SK-N-SH (cell line): ENCODE data around the gene SETX. TPM values are rescaled to one million over a fixed set of nuclear protein-coding genes. Genes with fewer than 3 reads are reported as not detected.

ENCODE experiments used
- CTCF ChIA-PET: fragments of 300-600, 350-600 bp; formaldehyde crosslinking; extraction: SDS; loops from one replicate; lab custom pipeline; 2021; lab: Yijun Ruan, JAX
- POLR2A ChIA-PET: fragments of 350-600 bp; sonication (Branson Sonifier 250); formaldehyde crosslinking; extraction: SDS; loops from one replicate; lab custom pipeline; 2020; ENCODE audit warnings: antibody characterized with exemption, inconsistent platforms; lab: Yijun Ruan, JAX
- DNase-seq: peaks from one replicate; pipeline ENCODE4 v3.0.0; 2012
- H2AFZ ChIP-seq: fragments of 200-600 bp; sonication (generic); 2 replicates; pipeline ENCODE4 v1.8.1; 2016; ENCODE audit warnings: antibody characterized with exemption, mild to moderate bottlenecking, low read depth
- H3F3A ChIP-seq: fragments of 200-600 bp; sonication (generic); replicated peaks from 2 replicates; pipeline ENCODE3; 2016; ENCODE audit warnings: antibody characterized with exemption, mild to moderate bottlenecking; ENCODE audit not compliant: insufficient read depth
- H3K27ac ChIP-seq, 2 experiments: fragments of 200-500 bp in 1 of 2; fragments of 200-600 bp in 1 of 2; sonication (Bioruptor generic) in 1 of 2; sonication (generic), shearing (Covaris generic) in 1 of 2; 2 replicates each; pipeline versions ENCODE4 v1.5.1 to v1.6.1; 2014 to 2016; ENCODE audit warnings: low read depth in 2 of 2, inconsistent platforms in 1 of 2, low read length in 1 of 2, mild to moderate bottlenecking in 1 of 2, mixed read lengths in 1 of 2
- H3K27me3 ChIP-seq: fragments of 200-600 bp; sonication (generic), shearing (Covaris generic); 2 replicates; pipeline ENCODE4 v1.6.1; 2016; ENCODE audit warnings: mixed run types; ENCODE audit not compliant: insufficient read depth
- H3K36me3 ChIP-seq, 2 experiments: fragments of 200-500 bp in 1 of 2; fragments of 200-600 bp in 1 of 2; sonication (Bioruptor generic) in 1 of 2; sonication (generic) in 1 of 2; replicated peaks in 1 of 2; 2 replicates each; pipeline versions ENCODE3 to v1.5.1; 2014 to 2016; ENCODE audit warnings: low read length in 1 of 2, mild to moderate bottlenecking in 1 of 2; ENCODE audit not compliant: insufficient read depth in 2 of 2, control insufficient read depth in 1 of 2
- H3K4me1 ChIP-seq, 2 experiments: fragments of 200-500 bp in 1 of 2; fragments of 200-600 bp in 1 of 2; sonication (Bioruptor generic) in 1 of 2; sonication (generic), shearing (Covaris generic) in 1 of 2; 2 replicates each; pipeline versions ENCODE4 v1.5.1 to v1.6.1; 2014 to 2016; ENCODE audit warnings: low read depth in 1 of 2, low read length in 1 of 2, mixed run types in 1 of 2; ENCODE audit not compliant: insufficient read depth in 2 of 2, control insufficient read depth in 1 of 2
- H3K4me2 ChIP-seq: fragments of 200-600 bp; sonication (generic), shearing (Covaris generic); 2 replicates; pipeline ENCODE4 v1.6.1; 2017; ENCODE audit warnings: mixed run types
- H3K4me3 ChIP-seq, 2 experiments: fragments of 200-500 bp in 1 of 2; fragments of 200-600 bp in 1 of 2; sonication (Bioruptor generic) in 1 of 2; sonication (generic), shearing (Covaris generic) in 1 of 2; 2 replicates each; pipeline versions ENCODE4 v1.5.1 to v1.8.1; 2014 to 2016; ENCODE audit warnings: low read depth in 2 of 2, inconsistent platforms in 1 of 2, low read length in 1 of 2, mild to moderate bottlenecking in 1 of 2, mixed read lengths in 1 of 2, moderate library complexity in 1 of 2
- H3K79me2 ChIP-seq: fragments of 200-600 bp; sonication (generic); 2 replicates; pipeline ENCODE4 v1.8.1; 2017; ENCODE audit warnings: mild to moderate bottlenecking; ENCODE audit not compliant: insufficient read depth
- H3K9ac ChIP-seq: fragments of 200-600 bp; sonication (generic); 2 replicates; pipeline ENCODE4 v1.6.1; 2017; ENCODE audit warnings: mixed run types
- H3K9me2 ChIP-seq: fragments of 200-600 bp; sonication (generic); 2 replicates; pipeline ENCODE4 v1.6.1; 2017; ENCODE audit warnings: mixed run types
- H3K9me3 ChIP-seq: fragments of 200-600 bp; sonication (generic); 2 replicates; pipeline ENCODE4 v1.6.1; 2017; ENCODE audit warnings: mixed run types, mild to moderate bottlenecking, moderate library complexity
- H4K20me1 ChIP-seq: fragments of 200-600 bp; sonication (generic); 2 replicates; pipeline ENCODE4 v1.6.1; 2017; ENCODE audit warnings: mild to moderate bottlenecking, mixed run types; ENCODE audit not compliant: insufficient read depth
- ELF1 ChIP-seq: IDR thresholded peaks from 2 replicates; pipeline ENCODE4 v1.4.0; 2012
- EP300 ChIP-seq, 2 experiments: IDR thresholded peaks; 2 replicates each; pipeline versions ENCODE4 v1.4.0 to v1.6.1; 2012; ENCODE audit warnings: borderline replicate concordance in 1 of 2, low read depth in 1 of 2, low read length in 1 of 2
- FOSL2 ChIP-seq: IDR thresholded peaks from 2 replicates; pipeline ENCODE4 v1.4.0; 2012; ENCODE audit warnings: low read depth, mild to moderate bottlenecking, moderate library complexity, borderline replicate concordance
- FOXM1 ChIP-seq: IDR thresholded peaks from 2 replicates; pipeline ENCODE4 v1.4.0; 2012; ENCODE audit warnings: low read depth, mild to moderate bottlenecking
- MAX ChIP-seq: IDR thresholded peaks from 2 replicates; pipeline ENCODE4 v1.4.0; 2012; ENCODE audit warnings: low read depth
- MEF2A ChIP-seq: IDR thresholded peaks from 2 replicates; pipeline ENCODE4 v1.4.0; 2012; ENCODE audit warnings: low read depth, borderline replicate concordance
- MXI1 ChIP-seq: IDR thresholded peaks from 2 replicates; pipeline ENCODE4 v1.6.1; 2012; ENCODE audit warnings: mild to moderate bottlenecking, low read depth, low read length, improper control_type of control experiment
- RCOR1 ChIP-seq: fragments of 150-350 bp; IDR thresholded peaks from 2 replicates; pipeline ENCODE4 v1.6.1; 2017; ENCODE audit warnings: antibody characterized with exemption, low read length
- RFX5 ChIP-seq: IDR thresholded peaks from 2 replicates; pipeline ENCODE4 v1.6.1; 2012; ENCODE audit warnings: mild to moderate bottlenecking, improper control_type of control experiment, low read length
- RXRA ChIP-seq: IDR thresholded peaks from 2 replicates; pipeline ENCODE4 v1.4.0; 2012; ENCODE audit warnings: low read depth, mild to moderate bottlenecking, borderline replicate concordance
- SIN3A ChIP-seq: IDR thresholded peaks from 2 replicates; pipeline ENCODE4 v1.6.1; 2012; ENCODE audit warnings: low read depth, mild to moderate bottlenecking, low read length, moderate library complexity, borderline replicate concordance
- SMC3 ChIP-seq: IDR thresholded peaks from 2 replicates; pipeline ENCODE4 v1.6.1; 2012; ENCODE audit warnings: low read depth, low read length, improper control_type of control experiment
- USF2 ChIP-seq: fragments of 150-350 bp; IDR thresholded peaks from 2 replicates; pipeline ENCODE4 v1.6.1; 2017; ENCODE audit warnings: antibody characterized with exemption, low read length, low read depth, borderline replicate concordance
- YY1 ChIP-seq: IDR thresholded peaks from 2 replicates; pipeline ENCODE4 v1.4.0; 2012; ENCODE audit warnings: low read depth, mild to moderate bottlenecking
- WGBS: methylation state at CpG from one replicate; pipeline ENCODE4 v1.1.6; 2017; ENCODE audit warnings: low lambda C conversion rate; 5-methylcytosine and 5-hydroxymethylcytosine counted together
- polyA plus RNA-seq, 3 experiments: library from polyadenylated mRNA; depleted of rRNA; stranded (reverse); fragments of >200 nt; gene quantifications; 2 replicates each; pipeline ENCODE4 v1.2.3, GENCODE V29; 2012
- TF ChIP-seq, protein P1 (sequence below): IDR thresholded peaks from 2 replicates; pipeline ENCODE4; 2012
- TF ChIP-seq, protein P2 (sequence below): IDR thresholded peaks from 2 replicates; pipeline ENCODE4 v1.4.0; 2012; ENCODE audit warnings: low read depth, borderline replicate concordance
- TF ChIP-seq, protein P3 (sequence below): IDR thresholded peaks from 2 replicates; pipeline ENCODE4 v1.4.0; 2012; ENCODE audit warnings: low read depth, borderline replicate concordance
- TF ChIP-seq, protein P4 (sequence below): IDR thresholded peaks from 2 replicates; pipeline ENCODE4 v1.6.1; 2012; ENCODE audit warnings: mild to moderate bottlenecking, low read depth, low read length, moderate library complexity

Gene SETX
- polyA plus RNA-seq, 1 of the 3 experiments (the other 2 are of a cell fraction): 12.3 TPM

GRCh38 chr9:132287256-132287760, 67.5 kb downstream of the SETX start:
- Histone ChIP-seq H3F3A (peaks cover 22% of the 10 kb centered on the region), H3K79me2 (0 out of 2 replicates have a peak, but pooled peaks cover 11% of the 10 kb centered on the region), H3K36me3 (peaks cover 47 to 68% of the 10 kb centered on the region in 2 experiments), H2AFZ (no peak overlapping the region), H3K27ac (no peak overlapping the region), H3K4me3 (no peak overlapping the region), H3K9me2 (no peaks in the 10 kb centered on the region), H3K27me3 (no peaks in the 10 kb centered on the region), H3K9ac (no peak overlapping the region), H3K9me3 (no peaks in the 10 kb centered on the region), H4K20me1 (peaks cover 21% of the 10 kb centered on the region), H3K4me2 (no peak overlapping the region), H3K4me1 (0 out of 4 replicates have a peak, but pooled peaks cover 0 to 2% of the 10 kb centered on the region in 2 experiments)
- ChIA-PET POLR2A (no interaction called here), CTCF (interaction anchor here (1.2 to 1.9 kb wide), 4 partner anchors 18 to 26 kb away, joined by 3 to 10 read pairs (median 3); no protein-coding TSS in a partner anchor)
- no peak for TF ChIP-seq MEF2A
- no peak for TF ChIP-seq RFX5
- TF ChIP-seq SIN3A: no peak
- TF ChIP-seq USF2: no peak
- TF ChIP-seq ELF1: no peak
- WGBS: 97% methylated on average over 3 of the region's 3 CpGs
- DNase-seq: no peak

DNA sequence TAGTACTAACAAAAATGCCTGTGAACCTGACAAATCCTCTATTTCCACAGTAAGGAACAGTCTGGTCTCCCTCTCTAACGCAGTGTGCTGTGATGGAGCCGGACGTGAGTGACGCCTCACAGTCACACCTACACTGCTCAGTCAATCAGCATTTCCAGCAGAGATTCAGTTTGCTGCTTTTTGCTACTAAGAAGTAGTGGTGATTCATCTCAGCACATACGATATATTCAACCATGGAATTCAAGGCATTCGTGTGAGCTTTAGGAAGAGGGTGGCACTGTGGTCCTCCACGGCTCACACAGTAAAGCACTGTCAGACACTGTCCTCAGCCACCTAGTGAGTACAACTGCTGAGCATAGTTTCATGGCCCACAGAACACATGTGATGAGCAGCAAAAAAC, 70.9 kb downstream of the SETX start:
- Histone ChIP-seq H3K27me3 (no peaks in the 10 kb centered on the region), H3K9ac (no peak overlapping the region), H3F3A (peaks cover 9% of the 10 kb centered on the region), H3K9me2 (no peaks in the 10 kb centered on the region), H3K4me3 (no peak overlapping the region), H3K79me2 (0 out of 2 replicates have a peak, but pooled peaks cover 11% of the 10 kb centered on the region), H3K27ac (no peak overlapping the region), H3K9me3 (no peaks in the 10 kb centered on the region), H3K36me3 (peaks cover 69 to 82% of the 10 kb centered on the region in 2 experiments), H3K4me1 (no peaks in the 10 kb centered on the region), H2AFZ (no peak overlapping the region), H3K4me2 (no peak overlapping the region), H4K20me1 (peaks cover 12% of the 10 kb centered on the region)
- POLR2A ChIA-PET: no interaction called here
- CTCF ChIA-PET: interaction anchor here (2.2 kb wide), 1 partner anchor 15 kb away, joined by 14 read pairs; no protein-coding TSS in a partner anchor
- no peak for DNase-seq
- WGBS: 89% methylated on average over 7 of the region's 7 CpGs
- TF ChIP-seq MAX (no peak), ELF1 (no peak), RFX5 (no peak), SMC3 (no peak), FOXM1 (no peak), RCOR1 (no peak), EP300 (IDR thresholded peaks at IDR 0.05; ENCODE audit: borderline replicate concordance in 1 of 2, low read depth in 1 of 2, low read length in 1 of 2) (no peak), MXI1 (no peak), YY1 (no peak), RXRA (no peak), SIN3A (no peak), FOSL2 (no peak)
- TF ChIP-seq, protein P1, sequence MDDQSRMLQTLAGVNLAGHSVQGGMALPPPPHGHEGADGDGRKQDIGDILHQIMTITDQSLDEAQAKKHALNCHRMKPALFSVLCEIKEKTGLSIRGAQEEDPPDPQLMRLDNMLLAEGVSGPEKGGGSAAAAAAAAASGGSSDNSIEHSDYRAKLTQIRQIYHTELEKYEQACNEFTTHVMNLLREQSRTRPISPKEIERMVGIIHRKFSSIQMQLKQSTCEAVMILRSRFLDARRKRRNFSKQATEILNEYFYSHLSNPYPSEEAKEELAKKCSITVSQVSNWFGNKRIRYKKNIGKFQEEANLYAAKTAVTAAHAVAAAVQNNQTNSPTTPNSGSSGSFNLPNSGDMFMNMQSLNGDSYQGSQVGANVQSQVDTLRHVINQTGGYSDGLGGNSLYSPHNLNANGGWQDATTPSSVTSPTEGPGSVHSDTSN: no peak
- TF ChIP-seq, protein P2, sequence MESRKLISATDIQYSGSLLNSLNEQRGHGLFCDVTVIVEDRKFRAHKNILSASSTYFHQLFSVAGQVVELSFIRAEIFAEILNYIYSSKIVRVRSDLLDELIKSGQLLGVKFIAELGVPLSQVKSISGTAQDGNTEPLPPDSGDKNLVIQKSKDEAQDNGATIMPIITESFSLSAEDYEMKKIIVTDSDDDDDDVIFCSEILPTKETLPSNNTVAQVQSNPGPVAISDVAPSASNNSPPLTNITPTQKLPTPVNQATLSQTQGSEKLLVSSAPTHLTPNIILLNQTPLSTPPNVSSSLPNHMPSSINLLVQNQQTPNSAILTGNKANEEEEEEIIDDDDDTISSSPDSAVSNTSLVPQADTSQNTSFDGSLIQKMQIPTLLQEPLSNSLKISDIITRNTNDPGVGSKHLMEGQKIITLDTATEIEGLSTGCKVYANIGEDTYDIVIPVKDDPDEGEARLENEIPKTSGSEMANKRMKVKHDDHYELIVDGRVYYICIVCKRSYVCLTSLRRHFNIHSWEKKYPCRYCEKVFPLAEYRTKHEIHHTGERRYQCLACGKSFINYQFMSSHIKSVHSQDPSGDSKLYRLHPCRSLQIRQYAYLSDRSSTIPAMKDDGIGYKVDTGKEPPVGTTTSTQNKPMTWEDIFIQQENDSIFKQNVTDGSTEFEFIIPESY: no peak
- TF ChIP-seq, protein P3, sequence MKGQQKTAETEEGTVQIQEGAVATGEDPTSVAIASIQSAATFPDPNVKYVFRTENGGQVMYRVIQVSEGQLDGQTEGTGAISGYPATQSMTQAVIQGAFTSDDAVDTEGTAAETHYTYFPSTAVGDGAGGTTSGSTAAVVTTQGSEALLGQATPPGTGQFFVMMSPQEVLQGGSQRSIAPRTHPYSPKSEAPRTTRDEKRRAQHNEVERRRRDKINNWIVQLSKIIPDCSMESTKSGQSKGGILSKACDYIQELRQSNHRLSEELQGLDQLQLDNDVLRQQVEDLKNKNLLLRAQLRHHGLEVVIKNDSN: no peak
- TF ChIP-seq, protein P4, sequence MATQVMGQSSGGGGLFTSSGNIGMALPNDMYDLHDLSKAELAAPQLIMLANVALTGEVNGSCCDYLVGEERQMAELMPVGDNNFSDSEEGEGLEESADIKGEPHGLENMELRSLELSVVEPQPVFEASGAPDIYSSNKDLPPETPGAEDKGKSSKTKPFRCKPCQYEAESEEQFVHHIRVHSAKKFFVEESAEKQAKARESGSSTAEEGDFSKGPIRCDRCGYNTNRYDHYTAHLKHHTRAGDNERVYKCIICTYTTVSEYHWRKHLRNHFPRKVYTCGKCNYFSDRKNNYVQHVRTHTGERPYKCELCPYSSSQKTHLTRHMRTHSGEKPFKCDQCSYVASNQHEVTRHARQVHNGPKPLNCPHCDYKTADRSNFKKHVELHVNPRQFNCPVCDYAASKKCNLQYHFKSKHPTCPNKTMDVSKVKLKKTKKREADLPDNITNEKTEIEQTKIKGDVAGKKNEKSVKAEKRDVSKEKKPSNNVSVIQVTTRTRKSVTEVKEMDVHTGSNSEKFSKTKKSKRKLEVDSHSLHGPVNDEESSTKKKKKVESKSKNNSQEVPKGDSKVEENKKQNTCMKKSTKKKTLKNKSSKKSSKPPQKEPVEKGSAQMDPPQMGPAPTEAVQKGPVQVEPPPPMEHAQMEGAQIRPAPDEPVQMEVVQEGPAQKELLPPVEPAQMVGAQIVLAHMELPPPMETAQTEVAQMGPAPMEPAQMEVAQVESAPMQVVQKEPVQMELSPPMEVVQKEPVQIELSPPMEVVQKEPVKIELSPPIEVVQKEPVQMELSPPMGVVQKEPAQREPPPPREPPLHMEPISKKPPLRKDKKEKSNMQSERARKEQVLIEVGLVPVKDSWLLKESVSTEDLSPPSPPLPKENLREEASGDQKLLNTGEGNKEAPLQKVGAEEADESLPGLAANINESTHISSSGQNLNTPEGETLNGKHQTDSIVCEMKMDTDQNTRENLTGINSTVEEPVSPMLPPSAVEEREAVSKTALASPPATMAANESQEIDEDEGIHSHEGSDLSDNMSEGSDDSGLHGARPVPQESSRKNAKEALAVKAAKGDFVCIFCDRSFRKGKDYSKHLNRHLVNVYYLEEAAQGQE: no peak
